ENCODE results near the gene CACNG7.

DNA sequence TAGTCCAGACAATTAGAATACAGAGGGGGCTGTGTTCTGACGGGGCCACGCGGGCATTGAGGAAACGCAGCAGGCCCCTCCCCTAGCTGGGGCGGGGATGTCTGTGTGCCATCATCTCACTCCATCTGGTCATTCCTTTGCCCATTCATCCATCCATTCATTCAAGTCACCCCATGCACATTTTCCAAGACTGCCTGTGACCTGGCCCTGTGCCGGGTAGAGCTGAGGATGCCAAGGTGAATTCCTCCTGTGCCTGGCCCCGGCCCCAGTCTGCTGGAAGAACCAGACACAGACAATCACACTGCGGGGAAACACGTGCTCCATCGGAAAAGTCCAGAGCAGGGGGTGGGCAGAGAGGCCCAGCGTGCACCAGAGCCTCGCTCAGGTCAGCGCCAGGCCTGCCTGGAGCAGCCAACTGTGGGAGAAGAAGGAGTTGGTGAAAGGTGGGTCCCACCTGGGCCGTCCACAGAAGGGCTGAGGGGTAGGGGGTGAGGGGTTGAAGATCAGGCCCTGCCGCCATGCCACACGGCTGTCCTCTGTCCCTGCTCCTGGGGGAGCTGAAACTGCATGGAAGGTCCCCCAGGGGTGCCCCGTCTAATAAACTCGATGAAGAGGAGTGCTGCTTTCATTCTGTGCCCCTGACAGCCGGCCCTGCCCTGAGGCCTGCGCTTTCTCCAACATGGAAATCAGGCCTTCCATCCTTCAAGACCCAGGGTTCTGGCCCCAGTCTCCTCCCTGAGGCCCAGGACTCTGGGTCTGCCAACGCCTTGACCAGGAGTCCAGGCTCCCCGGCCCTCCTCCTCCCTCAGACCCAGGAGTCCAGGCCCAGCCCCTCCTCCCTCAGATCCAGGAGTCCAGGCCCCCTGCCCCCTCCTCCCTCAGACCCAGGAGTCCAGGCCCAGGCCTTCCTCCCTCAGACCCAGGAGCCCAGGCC is 80.8 kb downstream of the CACNG7 start:
- TF ChIP-seq GABPA (IDR thresholded peaks at IDR 0.05 in 1 of 2, conservative IDR thresholded peaks at IDR 0.05 in 1 of 2) (no peak), JUND (IDR thresholded peaks at IDR 0.05) (no peak)
- TF ChIP-seq, protein P1, sequence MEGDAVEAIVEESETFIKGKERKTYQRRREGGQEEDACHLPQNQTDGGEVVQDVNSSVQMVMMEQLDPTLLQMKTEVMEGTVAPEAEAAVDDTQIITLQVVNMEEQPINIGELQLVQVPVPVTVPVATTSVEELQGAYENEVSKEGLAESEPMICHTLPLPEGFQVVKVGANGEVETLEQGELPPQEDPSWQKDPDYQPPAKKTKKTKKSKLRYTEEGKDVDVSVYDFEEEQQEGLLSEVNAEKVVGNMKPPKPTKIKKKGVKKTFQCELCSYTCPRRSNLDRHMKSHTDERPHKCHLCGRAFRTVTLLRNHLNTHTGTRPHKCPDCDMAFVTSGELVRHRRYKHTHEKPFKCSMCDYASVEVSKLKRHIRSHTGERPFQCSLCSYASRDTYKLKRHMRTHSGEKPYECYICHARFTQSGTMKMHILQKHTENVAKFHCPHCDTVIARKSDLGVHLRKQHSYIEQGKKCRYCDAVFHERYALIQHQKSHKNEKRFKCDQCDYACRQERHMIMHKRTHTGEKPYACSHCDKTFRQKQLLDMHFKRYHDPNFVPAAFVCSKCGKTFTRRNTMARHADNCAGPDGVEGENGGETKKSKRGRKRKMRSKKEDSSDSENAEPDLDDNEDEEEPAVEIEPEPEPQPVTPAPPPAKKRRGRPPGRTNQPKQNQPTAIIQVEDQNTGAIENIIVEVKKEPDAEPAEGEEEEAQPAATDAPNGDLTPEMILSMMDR (IDR thresholded peaks at IDR 0.05; ENCODE audit: low read depth, low read length, missing input control) = no peak
- TF ChIP-seq, protein P2, sequence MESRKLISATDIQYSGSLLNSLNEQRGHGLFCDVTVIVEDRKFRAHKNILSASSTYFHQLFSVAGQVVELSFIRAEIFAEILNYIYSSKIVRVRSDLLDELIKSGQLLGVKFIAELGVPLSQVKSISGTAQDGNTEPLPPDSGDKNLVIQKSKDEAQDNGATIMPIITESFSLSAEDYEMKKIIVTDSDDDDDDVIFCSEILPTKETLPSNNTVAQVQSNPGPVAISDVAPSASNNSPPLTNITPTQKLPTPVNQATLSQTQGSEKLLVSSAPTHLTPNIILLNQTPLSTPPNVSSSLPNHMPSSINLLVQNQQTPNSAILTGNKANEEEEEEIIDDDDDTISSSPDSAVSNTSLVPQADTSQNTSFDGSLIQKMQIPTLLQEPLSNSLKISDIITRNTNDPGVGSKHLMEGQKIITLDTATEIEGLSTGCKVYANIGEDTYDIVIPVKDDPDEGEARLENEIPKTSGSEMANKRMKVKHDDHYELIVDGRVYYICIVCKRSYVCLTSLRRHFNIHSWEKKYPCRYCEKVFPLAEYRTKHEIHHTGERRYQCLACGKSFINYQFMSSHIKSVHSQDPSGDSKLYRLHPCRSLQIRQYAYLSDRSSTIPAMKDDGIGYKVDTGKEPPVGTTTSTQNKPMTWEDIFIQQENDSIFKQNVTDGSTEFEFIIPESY (IDR thresholded peaks at IDR 0.05) = no peak
